H1 (cell line): ENCODE results near the gene SLC23A2.

ENCODE experiments used
- ASH2L ChIP-seq: fragments of 200-600, 300-600 bp; sonication (generic); IDR thresholded peaks from one replicate; pipeline ENCODE4 v1.7.1; 2017; ENCODE audit warnings: low read length
- ATF3 ChIP-seq: IDR thresholded peaks from 2 replicates; pipeline ENCODE4 v1.6.1; 2011; ENCODE audit warnings: low read depth, mild to moderate bottlenecking, low read length; ENCODE audit not compliant: insufficient read depth
- CTCF ChIP-seq, 3 experiments: IDR thresholded peaks; 1 replicate in 2 of 3; 2 replicates in 1 of 3; pipeline versions ENCODE4 v1.5.1 to v1.6.1; 2011; ENCODE audit warnings: low read length in 3 of 3, mild to moderate bottlenecking in 3 of 3, inconsistent platforms in 2 of 3, low read depth in 1 of 3, moderate library complexity in 1 of 3; ENCODE audit not compliant: insufficient read depth in 1 of 3; ENCODE audit errors: control extremely low read depth in 1 of 3
- EP300 ChIP-seq, 2 experiments: IDR thresholded peaks; 1 replicate in 1 of 2; 2 replicates in 1 of 2; pipeline ENCODE4 v1.6.1; 2011 to 2012; ENCODE audit warnings: low read depth in 2 of 2, low read length in 2 of 2, mild to moderate bottlenecking in 2 of 2, borderline replicate concordance in 1 of 2, inconsistent platforms in 1 of 2, moderate library complexity in 1 of 2
- MAX ChIP-seq: IDR thresholded peaks from 2 replicates; pipeline ENCODE4 v1.6.1; 2012; ENCODE audit warnings: inconsistent platforms
- POLR2A ChIP-seq, 2 experiments: IDR thresholded peaks; 1 replicate in 1 of 2; 2 replicates in 1 of 2; pipeline ENCODE4 v1.6.1; 2011; ENCODE audit warnings: low read depth in 2 of 2, low read length in 2 of 2, mild to moderate bottlenecking in 2 of 2; ENCODE audit errors: control extremely low read depth in 1 of 2
- RAD21 ChIP-seq, 2 experiments: IDR thresholded peaks in 1 of 2; conservative IDR thresholded peaks in 1 of 2; 2 replicates each; pipeline ENCODE4 v1.6.1; 2011; ENCODE audit warnings: low read depth in 2 of 2, low read length in 2 of 2, improper control_type of control experiment in 1 of 2, inconsistent platforms in 1 of 2, mild to moderate bottlenecking in 1 of 2, moderate library complexity in 1 of 2
- TAF7 ChIP-seq: optimal IDR thresholded peaks from 2 replicates; pipeline ENCODE3; 2011; ENCODE audit warnings: low read depth, mild to moderate bottlenecking, inconsistent platforms, low read length, moderate library complexity, borderline replicate concordance
- TBP ChIP-seq: IDR thresholded peaks from 2 replicates; pipeline ENCODE4 v1.6.1; 2011; ENCODE audit warnings: low read depth, low read length, improper control_type of control experiment

- TF ChIP-seq EP300 (IDR thresholded peaks at IDR 0.05; ENCODE audit: borderline replicate concordance in 1 of 2, low read depth in 2 of 2, low read length in 2 of 2): no peak
- TF ChIP-seq CTCF (IDR thresholded peaks at IDR 0.05; ENCODE audit: control extremely low read depth in 1 of 3, insufficient read depth in 1 of 3, low read depth in 1 of 3, low read length in 3 of 3): no peak
- TF ChIP-seq MAX: no peak
- TF ChIP-seq TBP: no peak
- TF ChIP-seq POLR2A (IDR thresholded peaks at IDR 0.05; ENCODE audit: control extremely low read depth in 1 of 2, low read depth in 2 of 2, low read length in 2 of 2): no peak
- no peak for TF ChIP-seq TAF7
- no peak for TF ChIP-seq ATF3
- TF ChIP-seq RAD21 (IDR thresholded peaks at IDR 0.05 in 1 of 2, conservative IDR thresholded peaks at IDR 0.05 in 1 of 2; ENCODE audit: low read depth in 2 of 2, low read length in 2 of 2): no peak
- TF ChIP-seq ASH2L: no peak
These were observed 4.1 kb downstream of the SLC23A2 start for GRCh38 chr20:4997222-4997621.
